SKM-1 treated with dmso at 0.1 percent for 144 hours (cell line): Measurements from ENCODE around the gene UBE2L5.
A peak's percentile ranks its signal among the peaks of the same experiment; 100 is the strongest.
"Not testable (repeated sequence)": the region's sequence is repeated elsewhere in the genome, so short reads cannot be mapped to it uniquely, and the experiment has no call there.

Experiments
- DNase-seq: peaks from one replicate; lab custom pipeline; 2025; ENCODE audit not compliant: unreplicated experiment; lab: John Stamatoyannopoulos, UW

The UBE2L5 gene

GRCh38 chr13:30437177-30437576, 14.9 kb downstream of the UBE2L5 start:
- DNase-seq: no peak

GRCh38 chr13:30438286-30438685, 16.0 kb downstream of the UBE2L5 start:
- DNase-seq: no peak

GRCh38 chr13:30440910-30441703, 18.8 kb downstream of the UBE2L5 start:
- no peak for DNase-seq

- DNase-seq: no peak
These were observed 20.6 kb downstream of the UBE2L5 start for GRCh38 chr13:30442926-30443325.

- not testable (repeated sequence) for DNase-seq
These were observed 21.2 kb downstream of the UBE2L5 start for GRCh38 chr13:30443491-30443890.

GRCh38 chr13:30443957-30444404, 21.7 kb downstream of the UBE2L5 start:
- no peak for DNase-seq

- no peak for DNase-seq
These were observed 23.8 kb downstream of the UBE2L5 start for GRCh38 chr13:30446126-30446500.

- DNase-seq: no peak
These were observed 26.1 kb downstream of the UBE2L5 start for GRCh38 chr13:30448441-30448840.

- no peak for DNase-seq
These were observed 27.8 kb downstream of the UBE2L5 start for GRCh38 chr13:30450066-30450465.

GRCh38 chr13:30451476-30451875, 29.2 kb downstream of the UBE2L5 start:
- DNase-seq: not testable (repeated sequence)

- DNase-seq: peak; percentile 12
These were observed 31.4 kb downstream of the UBE2L5 start for GRCh38 chr13:30453727-30454126.

- no peak for DNase-seq
These were observed 32.7 kb downstream of the UBE2L5 start for GRCh38 chr13:30454991-30455390.

GRCh38 chr13:30456290-30456689, 34.0 kb downstream of the UBE2L5 start:
- no peak for DNase-seq

GRCh38 chr13:30457306-30457891, 35.1 kb downstream of the UBE2L5 start:
- no peak for DNase-seq

GRCh38 chr13:30461279-30462066, 39.2 kb downstream of the UBE2L5 start:
- DNase-seq: not testable (repeated sequence)

GRCh38 chr13:30463787-30464495, 41.6 kb downstream of the UBE2L5 start:
- peak; percentile 35 for DNase-seq

- DNase-seq: peak; percentile 54
These were observed 42.4 kb downstream of the UBE2L5 start for GRCh38 chr13:30464496-30465342.

- no peak for DNase-seq
These were observed 43.0 kb downstream of the UBE2L5 start for GRCh38 chr13:30465343-30465592.

- peak; percentile 99 for DNase-seq
These were observed 43.5 kb downstream of the UBE2L5 start, which contains the start of gene HMGB1 for GRCh38 chr13:30465593-30466357. HMGB1 (minus strand) TSS chr13:30465936; CDS start chr13:30463680, 2,256 bp downstream.

- DNase-seq: no peak
These were observed 44.0 kb downstream of the UBE2L5 start for GRCh38 chr13:30466358-30466714.
